ENCODE measurements around the gene GRIK4. TPM values are rescaled to one million over a fixed set of nuclear protein-coding genes. Genes with fewer than 3 reads are reported as not detected.

The GRIK4 gene
- total RNA-seq, 4 donors from 2014 or later: 0.57 to 0.85 TPM; not detected in 2

DNA sequence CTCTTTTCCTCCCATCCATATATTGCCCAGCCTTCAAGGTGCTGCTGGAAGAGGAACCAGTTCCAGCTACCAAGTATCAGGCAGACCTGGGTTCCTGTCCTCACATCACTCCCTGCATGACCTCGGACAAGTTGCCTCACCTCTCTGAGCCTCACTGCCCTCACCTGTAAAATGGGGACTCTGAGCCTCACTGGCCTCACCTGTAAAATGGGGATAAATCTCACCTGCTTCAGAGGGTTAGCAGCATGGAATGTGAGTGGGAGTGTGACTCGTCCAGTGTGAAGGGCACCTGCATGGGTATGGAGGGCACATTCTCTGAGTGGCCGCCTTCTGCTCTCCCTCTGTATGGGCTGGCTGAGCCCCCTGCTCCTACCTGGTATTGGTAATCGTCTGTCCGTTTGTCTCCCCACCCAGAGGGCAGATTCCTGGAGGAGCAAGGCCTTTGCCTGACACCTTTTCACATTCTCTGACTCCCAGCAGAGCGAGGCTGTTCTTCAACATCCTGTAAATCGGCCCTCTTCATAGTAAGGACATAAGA is 3.7 kb downstream of the GRIK4 start:
- no peak for TF ChIP-seq CTCF (IDR thresholded peaks at IDR 0.05; ENCODE audit: low read depth)

- no peak for TF ChIP-seq CTCF (IDR thresholded peaks at IDR 0.05; ENCODE audit: low read depth)
These were observed 5.2 kb downstream of the GRIK4 start for GRCh38 chr11:120516461-120517389.

- no peak for TF ChIP-seq CTCF (IDR thresholded peaks at IDR 0.05; ENCODE audit: low read depth)
These were observed 5.8 kb downstream of the GRIK4 start for GRCh38 chr11:120517390-120517761.

GRCh38 chr11:120517801-120518291 is 6.3 kb downstream of the GRIK4 start:
- TF ChIP-seq CTCF (IDR thresholded peaks at IDR 0.05; ENCODE audit: low read depth): no peak

DNA sequence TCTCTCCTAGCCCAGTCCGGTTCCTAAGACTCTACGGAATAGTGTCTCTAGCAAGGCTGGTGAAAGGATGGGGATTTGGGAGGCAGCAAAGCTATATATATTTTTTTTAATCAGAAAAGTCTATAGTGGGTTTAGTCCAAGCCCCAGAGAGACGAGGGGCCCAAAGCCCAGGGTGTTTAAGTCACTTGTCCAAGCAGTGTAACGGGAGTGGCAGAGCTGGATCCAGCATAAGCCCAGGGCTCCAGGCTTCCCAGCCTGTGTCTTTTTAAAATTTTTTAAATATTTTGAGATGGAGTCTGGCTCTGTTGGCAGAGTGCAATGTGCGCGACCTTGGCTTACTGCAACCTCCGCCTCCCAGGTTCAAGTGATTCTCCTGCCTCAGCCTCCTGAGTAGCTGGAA is 6.8 kb downstream of the GRIK4 start:
- TF ChIP-seq CTCF (IDR thresholded peaks at IDR 0.05; ENCODE audit: low read depth): no peak

GRCh38 chr11:120519474-120519873 is 7.9 kb downstream of the GRIK4 start:
- no peak for TF ChIP-seq CTCF (IDR thresholded peaks at IDR 0.05; ENCODE audit: low read depth)

DNA sequence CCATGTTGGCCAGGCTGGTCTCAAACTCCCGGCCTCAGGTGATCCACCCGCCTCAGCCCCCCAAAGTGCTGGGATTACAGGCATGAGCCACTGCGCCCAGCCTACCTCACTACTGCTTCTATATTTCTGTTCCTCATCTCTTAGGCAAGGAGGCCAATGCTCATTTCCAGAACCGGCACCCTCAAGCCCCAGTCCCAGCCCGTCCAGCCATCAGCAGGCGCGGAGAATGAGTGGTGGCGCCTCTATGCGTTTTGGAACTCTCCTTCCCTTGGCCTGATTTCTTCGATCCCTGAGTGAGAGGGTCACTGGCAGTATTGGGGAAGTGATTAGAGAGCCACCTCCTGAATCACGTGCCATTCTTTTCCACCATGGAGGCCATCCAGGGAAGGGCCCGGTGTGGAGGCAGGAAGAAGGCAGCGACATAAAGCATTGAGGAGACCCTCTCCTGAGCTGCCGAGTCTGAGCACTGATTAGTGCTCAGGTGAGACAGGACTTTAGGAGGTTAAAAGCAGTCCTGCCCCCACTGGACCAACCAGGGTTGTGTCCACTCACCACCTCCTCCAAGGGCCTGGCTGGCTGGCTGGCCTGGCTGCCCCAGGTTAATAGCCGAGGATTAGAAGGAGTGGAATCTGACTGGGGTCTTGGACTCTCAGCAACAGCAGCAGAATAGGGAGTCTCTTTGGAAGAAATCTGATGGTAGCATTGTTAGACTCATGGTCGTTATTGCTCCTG is 8.7 kb downstream of the GRIK4 start:
- no peak for TF ChIP-seq CTCF (IDR thresholded peaks at IDR 0.05; ENCODE audit: low read depth)
